A204.1 (cell line): Measurements from ENCODE around the gene CAMK1G.

ENCODE experiments used
- FAIRE-seq: peaks from 2 replicates; lab custom pipeline; 2012; peaks lifted over from hg19 to GRCh38; lab: Jason Lieb, UNC

Gene CAMK1G

DNA sequence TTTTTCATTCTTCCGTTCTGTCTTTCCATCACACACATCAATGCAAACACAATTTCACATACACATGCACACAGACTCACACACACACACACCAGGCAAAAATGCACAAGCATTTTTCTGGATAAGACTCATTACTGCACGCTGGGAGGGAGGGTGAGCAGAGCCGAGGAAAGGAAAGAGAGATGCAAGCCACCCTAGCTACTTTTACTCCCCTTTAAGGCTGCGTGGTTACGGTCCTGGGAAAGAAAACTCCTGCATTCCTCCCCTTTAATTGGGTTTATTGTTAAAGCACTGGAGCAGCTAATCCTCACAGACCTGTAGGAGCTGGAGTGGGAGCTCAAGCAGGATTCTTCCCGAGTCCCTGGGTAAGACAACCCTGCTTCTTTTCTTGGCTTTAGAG lies at the start of gene CAMK1G:
Gene CAMK1G, plus strand, starts transcription at position 307 of the 400 bp plus-strand sequence. CDS start 11,270 bp downstream, outside the sequence.
- no peak for FAIRE-seq

- no peak for FAIRE-seq
Measured at GRCh38 chr1:209534496-209535250, 48.8 kb upstream of the CAMK1G start.

GRCh38 chr1:209536843-209537242 lies 46.7 kb upstream of the CAMK1G start:
- FAIRE-seq: no peak

DNA sequence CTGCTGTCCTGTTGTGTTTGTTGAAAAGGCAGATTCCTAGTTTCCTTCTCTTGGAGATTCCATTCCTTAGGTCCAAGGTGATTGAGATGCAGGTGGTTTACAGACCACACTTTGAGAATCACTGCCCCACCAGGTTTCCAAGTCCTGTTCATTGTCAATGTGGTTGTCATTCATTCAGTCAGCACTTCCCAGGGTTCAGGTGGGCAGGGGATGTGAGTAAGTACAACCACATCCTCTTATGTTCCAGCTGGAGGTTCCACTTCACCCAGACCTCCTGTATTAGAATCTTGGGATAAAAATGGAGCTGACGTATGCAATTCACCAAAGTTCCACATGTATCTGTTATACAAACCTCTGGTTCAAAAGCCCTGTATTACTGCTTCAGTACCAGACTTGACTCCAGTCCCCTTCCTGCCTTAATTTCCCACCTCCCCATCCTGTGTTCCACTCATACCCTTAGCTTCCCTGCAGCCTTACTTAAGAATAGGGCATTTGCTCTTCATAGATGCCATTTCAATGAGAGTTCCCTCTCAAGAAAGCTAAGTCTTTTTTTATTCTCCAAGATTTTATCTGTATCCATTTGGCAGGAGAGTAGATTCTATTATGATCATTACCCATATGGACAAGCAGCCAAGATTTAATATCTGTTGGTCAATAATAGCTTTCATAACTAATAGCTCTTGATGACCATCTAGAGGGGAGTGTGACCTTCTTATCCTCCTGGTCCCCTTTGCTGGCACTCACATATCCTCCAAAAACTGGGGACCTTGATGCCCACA lies 46.0 kb upstream of the CAMK1G start:
- FAIRE-seq: no peak

- no peak for FAIRE-seq
Measured at GRCh38 chr1:209539576-209539975, 43.9 kb upstream of the CAMK1G start.

GRCh38 chr1:209542585-209542984 lies 40.9 kb upstream of the CAMK1G start:
- FAIRE-seq: no peak

DNA sequence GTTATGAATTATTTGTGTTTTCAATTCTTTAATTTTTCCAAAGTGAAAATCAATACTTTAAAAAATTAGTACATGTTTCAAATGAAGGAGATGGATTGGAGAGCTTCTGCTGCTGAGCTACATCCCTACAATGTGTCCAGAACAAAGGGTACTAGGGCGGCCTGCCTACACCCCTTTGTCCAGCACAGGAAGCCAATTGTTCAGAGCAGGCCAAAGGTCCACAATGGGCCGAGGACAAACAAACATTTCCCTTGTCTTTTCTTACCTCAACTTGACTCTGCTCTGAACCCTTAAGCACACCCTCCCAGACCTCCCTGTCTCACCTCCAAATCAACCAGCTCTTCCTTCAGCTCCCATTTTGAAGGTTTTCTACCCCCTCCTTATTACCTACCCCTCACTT lies 39.4 kb upstream of the CAMK1G start:
- FAIRE-seq: no peak

DNA sequence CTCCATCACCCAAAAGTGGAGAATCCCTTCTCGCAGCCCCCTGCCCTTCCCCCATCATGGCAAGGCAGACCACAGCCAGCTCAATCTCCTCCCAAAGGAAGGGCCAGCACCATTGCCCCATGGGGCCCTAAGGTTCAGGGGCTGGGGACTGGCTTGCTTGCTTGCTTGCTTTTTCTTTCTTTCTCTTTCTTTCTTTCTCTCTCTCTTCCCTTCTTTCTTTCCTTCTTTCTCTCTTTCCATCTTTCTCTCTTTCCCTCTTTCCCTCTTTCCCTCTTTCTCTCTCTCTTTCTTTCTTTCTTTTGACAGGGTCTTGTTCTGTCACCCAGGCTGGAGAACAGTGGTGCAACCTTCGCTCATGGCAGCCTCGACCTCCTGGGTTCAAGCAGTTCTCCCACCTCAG lies 38.1 kb upstream of the CAMK1G start:
- no peak for FAIRE-seq

GRCh38 chr1:209546390-209547085 lies 37.0 kb upstream of the CAMK1G start:
- no peak for FAIRE-seq

- FAIRE-seq: no peak
Measured at GRCh38 chr1:209547626-209548025, 35.9 kb upstream of the CAMK1G start.

GRCh38 chr1:209549443-209550205 lies 33.9 kb upstream of the CAMK1G start:
- no peak for FAIRE-seq

DNA sequence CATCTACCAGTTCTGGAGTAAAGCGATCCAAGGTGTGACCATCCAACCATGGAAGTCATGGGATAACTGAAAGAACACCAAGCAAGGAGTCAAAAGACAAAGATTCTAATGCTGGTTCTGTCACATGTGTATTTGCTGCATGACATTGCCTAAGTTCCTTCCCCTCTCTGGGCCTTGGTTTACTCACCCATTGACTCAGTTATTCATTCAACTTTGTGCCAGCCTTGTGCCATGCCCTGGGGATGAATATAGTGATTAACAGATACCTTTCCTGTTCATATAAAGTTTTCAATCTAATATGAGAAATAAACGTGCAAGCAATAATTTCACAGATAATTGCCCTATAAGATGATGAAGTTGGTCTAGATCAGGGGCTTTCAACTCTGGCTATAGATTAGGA lies 33.0 kb upstream of the CAMK1G start:
- FAIRE-seq: no peak

- no peak for FAIRE-seq
Measured at GRCh38 chr1:209552406-209553264, 30.9 kb upstream of the CAMK1G start.

DNA sequence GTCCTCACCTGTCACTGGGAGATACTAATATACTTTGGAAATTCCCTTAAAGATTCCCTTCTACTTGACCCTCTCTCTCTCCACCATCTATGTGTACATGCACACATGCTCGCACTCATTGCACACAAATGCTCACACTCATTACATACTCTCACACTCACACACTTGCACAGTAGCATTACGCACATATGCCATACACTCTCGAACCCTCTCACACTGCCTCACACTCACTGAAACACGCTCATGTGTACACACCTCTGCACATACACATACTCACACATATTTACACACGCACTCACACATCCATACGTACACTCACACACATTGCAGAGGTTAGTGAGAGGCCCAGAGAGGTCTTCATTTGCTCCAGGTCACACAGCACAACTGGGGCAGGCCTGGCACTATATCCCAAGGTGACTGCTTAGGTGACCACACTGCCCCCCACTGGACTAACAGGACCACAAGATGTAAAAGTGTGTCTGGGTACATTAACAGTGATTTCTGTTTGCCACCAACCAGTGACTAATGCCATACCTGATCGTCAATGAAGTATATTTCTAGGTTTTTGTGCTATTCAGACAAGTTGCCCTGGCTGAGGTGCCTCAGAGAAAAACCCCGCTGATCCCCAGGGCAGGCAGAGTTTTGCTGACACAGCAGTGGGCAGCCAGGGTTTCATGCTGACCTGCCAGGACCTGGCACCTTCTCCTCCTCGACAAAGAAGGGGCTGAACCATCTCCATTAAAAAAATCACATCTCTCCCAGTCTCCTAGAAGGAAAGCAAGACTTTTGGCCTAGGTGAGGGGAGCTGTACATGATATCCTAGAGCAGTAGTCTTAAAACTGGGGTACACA lies 28.5 kb upstream of the CAMK1G start:
- FAIRE-seq: no peak

DNA sequence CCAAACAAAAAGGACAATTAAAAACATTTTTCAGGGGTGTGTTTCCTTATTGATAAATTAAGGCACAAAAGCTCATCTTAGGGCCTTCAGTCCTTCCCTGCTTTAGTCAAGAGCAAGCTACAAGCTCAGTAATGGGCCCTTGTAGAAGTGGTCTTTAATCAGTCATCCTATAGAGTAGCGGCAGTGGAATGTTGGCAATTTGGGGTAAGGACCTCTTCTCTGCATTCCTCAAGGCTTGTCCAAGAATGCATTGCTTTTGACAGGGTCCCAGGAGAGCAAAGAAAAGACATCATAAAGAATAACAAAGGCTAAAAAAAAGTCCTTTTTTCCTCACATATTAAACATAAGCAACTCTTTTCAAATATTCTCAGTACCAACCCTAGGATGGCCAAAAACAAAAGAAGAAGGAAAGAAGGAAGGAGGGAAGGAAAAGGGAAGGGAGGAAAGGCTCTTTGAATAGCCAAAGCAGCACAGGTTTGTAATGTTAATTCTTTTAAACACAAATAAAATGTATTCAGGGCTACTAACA lies 27.3 kb upstream of the CAMK1G start:
- FAIRE-seq: no peak

DNA sequence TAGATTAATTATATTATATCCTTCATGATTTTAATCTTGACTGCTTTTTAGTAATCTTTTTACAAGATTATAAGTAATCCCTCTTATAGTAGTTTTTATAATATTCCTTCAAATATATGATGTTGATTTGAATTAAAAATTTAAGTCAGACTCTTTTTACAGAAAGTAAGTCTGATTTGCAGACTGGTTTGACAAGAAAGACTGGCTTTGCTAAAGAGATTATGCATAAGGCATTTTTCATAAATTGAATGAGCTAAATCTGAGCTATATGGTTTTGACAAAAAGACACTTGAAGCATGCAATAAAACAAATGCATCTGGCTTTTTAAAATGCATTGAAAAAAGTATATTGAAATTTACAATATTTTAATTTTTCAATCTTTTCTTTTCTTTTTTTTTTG lies 26.3 kb upstream of the CAMK1G start:
- FAIRE-seq: peak; percentile 43

DNA sequence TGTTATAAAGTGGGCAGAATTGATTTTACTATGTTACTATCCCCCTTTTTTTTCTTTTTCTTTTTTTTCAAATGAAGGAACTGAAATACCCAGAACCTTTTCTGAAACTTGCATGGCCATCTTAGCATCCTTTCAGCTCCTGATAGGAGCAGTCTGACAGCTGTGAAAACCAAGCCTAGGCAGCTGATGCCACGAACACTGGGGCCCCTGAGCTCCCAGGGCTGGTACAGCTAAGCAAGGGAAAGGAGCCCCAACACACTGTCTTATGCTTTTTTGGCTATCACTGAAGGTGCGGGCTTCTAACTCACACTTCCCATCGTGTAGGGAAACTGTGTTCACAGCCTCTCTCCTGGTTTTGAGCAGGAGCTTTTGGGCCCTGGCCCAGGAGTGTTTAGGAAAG lies 23.0 kb upstream of the CAMK1G start:
- FAIRE-seq: no peak

DNA sequence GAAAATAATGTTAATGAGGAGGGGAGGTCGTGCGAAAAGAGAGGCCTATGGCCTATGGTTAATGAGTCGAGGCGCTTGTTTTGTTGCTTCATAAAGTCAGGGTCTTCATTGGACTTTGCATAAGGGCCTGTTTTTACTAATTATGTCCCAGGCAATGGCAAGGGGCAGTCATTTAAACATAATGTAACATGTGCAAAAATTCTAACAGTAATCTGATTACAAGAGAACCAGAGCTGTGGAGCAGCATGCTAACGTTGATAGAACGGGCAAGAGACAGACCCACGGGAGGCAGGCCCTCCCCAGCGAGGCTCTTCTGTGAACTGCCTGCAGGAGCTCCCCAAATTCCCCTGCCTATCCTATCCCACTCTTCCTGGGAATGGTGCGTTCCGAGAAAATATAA lies 22.6 kb upstream of the CAMK1G start:
- no peak for FAIRE-seq

DNA sequence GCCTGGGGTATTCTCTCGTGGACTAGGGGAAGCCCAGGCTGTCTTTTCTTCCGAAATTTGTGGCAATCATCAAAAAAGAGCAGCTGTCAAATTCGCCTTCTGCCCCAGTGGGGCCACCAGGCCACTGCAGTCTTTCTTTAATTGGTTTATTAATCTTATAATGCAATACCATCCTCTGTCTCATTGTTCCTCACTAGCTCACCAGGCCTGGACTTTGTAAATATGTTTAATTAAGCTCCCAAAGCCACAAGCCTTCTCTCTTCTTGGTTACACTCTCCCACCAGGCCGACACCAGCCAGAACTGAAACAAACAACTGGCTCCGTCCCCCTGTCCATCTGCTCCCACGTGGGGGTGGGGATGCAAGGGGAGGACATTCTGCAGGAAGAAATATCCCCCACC lies 22.0 kb upstream of the CAMK1G start:
- FAIRE-seq: no peak

GRCh38 chr1:209564849-209565248 lies 18.7 kb upstream of the CAMK1G start:
- no peak for FAIRE-seq
